AG09309 (cell line): ENCODE data around the gene NUMB.

Source experiments
- DNase-seq: peaks from one replicate; pipeline ENCODE4 v3.0.0-alpha.2; 2010; ENCODE audit warnings: low read depth
- H3K4me3 ChIP-seq: 2 replicates; pipeline ENCODE4 v1.5.1; 2011; ENCODE audit warnings: mild to moderate bottlenecking, low read depth, low read length, moderate library complexity; ENCODE audit not compliant: control insufficient read depth
- TF ChIP-seq, protein P1 (sequence below): IDR thresholded peaks from 2 replicates; pipeline ENCODE4 v1.5.1; 2011; ENCODE audit warnings: mild to moderate bottlenecking, low read depth, low read length, inconsistent platforms; ENCODE audit not compliant: insufficient read depth, control insufficient read depth; ENCODE audit errors: missing control alignments

The NUMB gene

DNA sequence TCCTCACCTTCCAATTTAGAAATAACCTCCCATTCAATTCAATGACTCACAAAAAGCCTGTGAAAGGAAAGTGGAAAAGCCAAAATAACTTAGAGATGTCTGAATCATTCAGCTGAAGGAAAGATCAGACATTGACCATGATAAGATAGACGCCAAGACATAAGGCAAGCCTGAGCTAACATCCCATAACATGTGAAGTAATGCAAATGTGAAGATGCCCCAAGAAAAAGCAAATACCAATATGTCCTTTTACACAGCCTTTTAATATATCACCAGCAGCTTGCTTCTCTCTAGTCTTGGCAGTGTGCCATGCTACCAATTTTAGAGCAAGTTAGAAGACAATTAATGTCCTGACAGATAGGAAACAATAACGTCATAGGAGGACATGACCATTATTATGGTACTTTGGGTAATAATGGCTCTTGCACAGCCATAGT lies 2.4 kb upstream of the NUMB start:
- no peak overlapping the region for H3K4me3 ChIP-seq
- no peak for DNase-seq
- TF ChIP-seq, protein P1, sequence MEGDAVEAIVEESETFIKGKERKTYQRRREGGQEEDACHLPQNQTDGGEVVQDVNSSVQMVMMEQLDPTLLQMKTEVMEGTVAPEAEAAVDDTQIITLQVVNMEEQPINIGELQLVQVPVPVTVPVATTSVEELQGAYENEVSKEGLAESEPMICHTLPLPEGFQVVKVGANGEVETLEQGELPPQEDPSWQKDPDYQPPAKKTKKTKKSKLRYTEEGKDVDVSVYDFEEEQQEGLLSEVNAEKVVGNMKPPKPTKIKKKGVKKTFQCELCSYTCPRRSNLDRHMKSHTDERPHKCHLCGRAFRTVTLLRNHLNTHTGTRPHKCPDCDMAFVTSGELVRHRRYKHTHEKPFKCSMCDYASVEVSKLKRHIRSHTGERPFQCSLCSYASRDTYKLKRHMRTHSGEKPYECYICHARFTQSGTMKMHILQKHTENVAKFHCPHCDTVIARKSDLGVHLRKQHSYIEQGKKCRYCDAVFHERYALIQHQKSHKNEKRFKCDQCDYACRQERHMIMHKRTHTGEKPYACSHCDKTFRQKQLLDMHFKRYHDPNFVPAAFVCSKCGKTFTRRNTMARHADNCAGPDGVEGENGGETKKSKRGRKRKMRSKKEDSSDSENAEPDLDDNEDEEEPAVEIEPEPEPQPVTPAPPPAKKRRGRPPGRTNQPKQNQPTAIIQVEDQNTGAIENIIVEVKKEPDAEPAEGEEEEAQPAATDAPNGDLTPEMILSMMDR: no peak

- TF ChIP-seq, protein P1: no peak
- no peak for DNase-seq
Measured at GRCh38 chr14:73459959-73460358, 1.6 kb upstream of the NUMB start.

GRCh38 chr14:73457924-73458182 lies 493 bp downstream of the NUMB start:
- TF ChIP-seq, protein P1: no peak
- peak overlapping the region; percentile 91 for H3K4me3 ChIP-seq
- DNase-seq: no peak

More at GRCh38 chr14:73459959-73460358, 1.6 kb upstream of the NUMB start:
- no peak overlapping the region for H3K4me3 ChIP-seq

DNA sequence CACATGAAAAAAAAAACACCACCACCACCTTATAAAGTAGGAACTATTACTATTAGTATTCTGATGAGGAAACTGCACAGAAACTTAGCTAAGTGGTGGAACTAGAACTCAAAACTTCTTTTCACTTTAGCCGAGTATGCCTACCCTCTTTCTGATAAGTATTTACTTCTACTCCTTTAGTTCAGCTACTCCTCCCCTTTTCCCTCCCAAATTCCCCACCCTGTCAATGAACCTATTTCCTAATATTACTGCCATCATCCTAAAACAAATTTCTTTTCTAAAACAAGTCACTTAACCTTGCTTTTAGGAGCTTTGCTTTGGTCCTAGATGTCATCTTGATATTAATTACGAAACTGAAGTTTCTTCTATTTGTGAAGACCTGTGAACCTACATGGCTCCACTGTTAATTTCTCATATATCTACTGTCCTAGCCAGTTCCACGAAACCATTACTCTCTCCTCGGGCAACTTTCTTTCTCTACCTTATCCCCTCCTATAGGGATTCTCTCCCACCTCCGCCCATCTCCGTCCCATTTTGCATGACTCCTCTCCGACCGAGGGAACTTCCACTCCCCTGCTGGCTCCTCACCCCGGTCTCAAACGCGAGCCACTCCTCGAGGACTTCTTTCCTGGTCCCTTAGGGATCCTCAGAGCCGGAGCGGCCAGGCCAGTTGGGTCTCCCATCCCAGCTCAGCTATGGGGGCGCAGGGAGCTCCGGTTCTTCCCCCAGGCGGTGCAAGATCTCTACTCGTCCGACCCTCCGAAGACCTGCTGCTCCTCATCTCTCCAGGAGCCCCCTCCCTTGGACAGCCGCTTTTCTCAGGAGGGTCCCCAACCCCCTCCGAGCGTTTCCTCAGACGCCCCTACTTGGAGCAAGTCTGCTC lies 1.1 kb downstream of the NUMB start:
- H3K4me3 ChIP-seq: peak overlapping the region; percentile 91
- no peak for DNase-seq
- TF ChIP-seq, protein P1: no peak

DNA sequence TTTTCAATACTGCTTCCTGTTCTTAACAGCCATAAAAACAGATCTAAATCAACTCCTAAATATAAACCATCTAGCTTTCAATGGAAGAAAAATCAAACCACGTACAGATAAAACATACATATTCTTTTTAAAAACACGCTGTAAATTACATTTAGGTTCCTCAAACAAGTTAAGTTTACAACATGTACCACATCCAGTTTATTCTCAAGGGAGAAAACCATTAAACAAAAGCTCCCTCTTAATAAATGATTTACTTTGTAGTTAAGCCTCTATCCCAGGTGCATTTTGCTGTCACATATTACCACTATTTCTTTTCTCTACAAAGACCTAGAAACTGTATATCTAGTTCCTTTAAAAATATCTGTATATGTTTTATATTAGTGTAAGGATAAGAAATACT lies 3.1 kb downstream of the NUMB start:
- DNase-seq: no peak
- TF ChIP-seq, protein P1: no peak
- no peak overlapping the region for H3K4me3 ChIP-seq

DNA sequence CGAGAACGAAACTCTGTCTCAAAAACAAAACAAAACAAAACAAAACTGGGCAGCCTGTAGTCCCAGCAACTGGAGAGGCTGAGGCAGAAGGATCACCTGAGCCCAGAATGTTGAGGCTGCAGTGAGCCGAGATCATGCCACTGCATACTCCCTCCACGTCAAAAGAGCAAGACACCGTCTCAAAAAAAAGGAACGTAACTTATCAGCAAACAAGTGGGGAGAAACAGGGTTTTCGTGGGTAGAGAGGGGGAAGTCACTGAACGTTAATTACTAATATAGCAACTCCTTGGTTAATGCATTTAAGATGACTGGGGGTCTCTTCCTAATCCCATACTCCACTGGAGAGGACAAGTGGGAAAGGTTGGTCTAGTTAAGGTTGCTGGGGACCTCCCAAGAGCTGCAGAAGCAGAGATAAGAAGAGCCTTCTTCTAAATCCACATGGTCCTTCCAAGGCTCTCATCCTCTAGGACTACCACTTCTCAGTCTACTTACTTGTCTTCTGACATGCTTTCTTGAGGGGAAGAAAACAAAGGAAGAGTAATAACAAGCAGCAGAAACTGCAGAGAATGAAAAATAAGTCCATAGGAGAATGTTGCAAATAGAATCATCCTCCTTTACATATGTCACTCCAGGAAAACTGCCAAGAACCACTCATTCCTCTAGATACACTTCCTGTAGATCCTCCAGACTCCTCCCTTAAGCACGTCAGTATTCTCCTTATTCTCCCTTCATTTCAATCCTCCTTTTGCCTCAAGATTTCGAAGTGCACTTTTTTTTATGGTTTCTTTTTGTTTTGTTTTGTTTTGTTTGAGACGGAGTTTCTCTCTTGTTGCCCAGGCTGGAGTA lies 5.8 kb downstream of the NUMB start:
- TF ChIP-seq, protein P1: no peak
- DNase-seq: no peak
- no peak overlapping the region for H3K4me3 ChIP-seq
